Activated B cell treated with CpG ODN at 0.5 μM for 24 hours (primary cell): Measurements from ENCODE around the gene SEMA3A. TPM values are rescaled to one million over a fixed set of nuclear protein-coding genes. Genes with fewer than 3 reads are reported as not detected.

Source experiments
- ATAC-seq: fragments of 200-7000 bp; cut with Tn5 transposase; one replicate; pipeline ENCODE4 v1.10.0; 2021; ENCODE audit warnings: low read depth, mild to moderate bottlenecking, moderate library complexity
- CTCF ChIA-PET: fragments of 350-600 bp; sonication (Branson Sonifier 250); formaldehyde crosslinking; loops from one replicate; lab custom pipeline; 2021; ENCODE audit warnings: antibody characterized with exemption; lab: Charles Lee
- POLR2A ChIA-PET: fragments of 350-600 bp; sonication (Branson Sonifier 250); formaldehyde crosslinking; loops from one replicate; lab custom pipeline; 2021; ENCODE audit warnings: antibody characterized with exemption; lab: Charles Lee
- DNase-seq: peaks from one replicate; pipeline ENCODE4 v3.0.0; 2022
- H3K27ac Mint-ChIP-seq: one replicate; pipeline ENCODE4 v1.8.0; 2020; ENCODE audit warnings: mixed read lengths
- H3K27me3 Mint-ChIP-seq: one replicate; pipeline ENCODE4 v1.8.0; 2021; ENCODE audit warnings: mixed read lengths
- H3K36me3 Mint-ChIP-seq: one replicate; pipeline ENCODE4 v1.8.0; 2021; ENCODE audit warnings: low read depth, mixed read lengths
- H3K4me1 Mint-ChIP-seq: one replicate; pipeline ENCODE4 v1.8.0; 2021; ENCODE audit warnings: mixed read lengths
- H3K4me3 Mint-ChIP-seq: one replicate; pipeline ENCODE4 v1.8.0; 2020; ENCODE audit warnings: mild to moderate bottlenecking, mixed read lengths
- H3K9me3 Mint-ChIP-seq: one replicate; pipeline ENCODE4 v1.8.0; 2020; ENCODE audit warnings: mixed read lengths
- CTCF ChIP-seq: fragments of 200-600 bp; IDR thresholded peaks from one replicate; pipeline ENCODE4 v1.8.0; 2022; ENCODE audit warnings: antibody characterized with exemption, mild to moderate bottlenecking
- intact Hi-C: fragments of 100-400 bp; cut with micrococcal nuclease; formaldehyde crosslinking; loops from one replicate; pipeline ENCODE4 v1.15.1; 2024
- total RNA-seq: library from RNA; stranded (reverse); gene quantifications from 2 replicates; pipeline ENCODE4 v1.2.3, GENCODE V29; 2022

Gene SEMA3A
- total RNA-seq, 1 donor from 2014 or later = not detected

- ATAC-seq (no peak), DNase-seq (no peak)
- CTCF ChIA-PET = no interaction called here
- POLR2A ChIA-PET = no interaction called here
- Mint-ChIP-seq H3K9me3 (no peaks in the 10 kb centered on the region), H3K27me3 (no peaks in the 10 kb centered on the region), H3K27ac (no peak overlapping the region), H3K4me3 (no peak overlapping the region), H3K36me3 (no peaks in the 10 kb centered on the region), H3K4me1 (no peaks in the 10 kb centered on the region)
- TF ChIP-seq CTCF = no peak
- intact Hi-C loops = no loop called here
Measured at GRCh38 chr7:84047085-84047484, 147.5 kb downstream of the SEMA3A start.

GRCh38 chr7:84044834-84045233 is 149.8 kb downstream of the SEMA3A start:
- no peaks in the 10 kb centered on the region for H3K9me3 Mint-ChIP-seq
- no peaks in the 10 kb centered on the region for H3K36me3 Mint-ChIP-seq
- no peak for TF ChIP-seq CTCF
- intact Hi-C loops = no loop called here
- ChIA-PET POLR2A (no interaction called here), CTCF (no interaction called here)
- H3K27ac Mint-ChIP-seq = no peak overlapping the region
- H3K4me3 Mint-ChIP-seq = no peak overlapping the region
- ATAC-seq = no peak
- H3K27me3 Mint-ChIP-seq = no peaks in the 10 kb centered on the region
- no peak for DNase-seq
- no peaks in the 10 kb centered on the region for H3K4me1 Mint-ChIP-seq

- intact Hi-C loops = no loop called here
- no peak overlapping the region for H3K4me3 Mint-ChIP-seq
- no peak for ATAC-seq
- H3K9me3 Mint-ChIP-seq = no peaks in the 10 kb centered on the region
- no peaks in the 10 kb centered on the region for H3K36me3 Mint-ChIP-seq
- no peaks in the 10 kb centered on the region for H3K4me1 Mint-ChIP-seq
- H3K27me3 Mint-ChIP-seq = no peaks in the 10 kb centered on the region
- H3K27ac Mint-ChIP-seq = no peak overlapping the region
- no peak for DNase-seq
- CTCF ChIA-PET = no interaction called here
- POLR2A ChIA-PET = no interaction called here
- TF ChIP-seq CTCF = no peak
Measured at GRCh38 chr7:84043661-84044191, 150.9 kb downstream of the SEMA3A start.

GRCh38 chr7:84042110-84042539 is 152.5 kb downstream of the SEMA3A start:
- TF ChIP-seq CTCF = no peak
- Mint-ChIP-seq H3K9me3 (no peaks in the 10 kb centered on the region), H3K36me3 (no peaks in the 10 kb centered on the region), H3K4me3 (no peak overlapping the region), H3K27me3 (no peaks in the 10 kb centered on the region), H3K4me1 (no peaks in the 10 kb centered on the region), H3K27ac (no peak overlapping the region)
- DNase-seq = no peak
- intact Hi-C loops = no loop called here
- ATAC-seq = no peak
- ChIA-PET CTCF (no interaction called here), POLR2A (no interaction called here)

- no peaks in the 10 kb centered on the region for H3K36me3 Mint-ChIP-seq
- DNase-seq (no peak), ATAC-seq (no peak)
- ChIA-PET POLR2A (no interaction called here), CTCF (no interaction called here)
- no peak overlapping the region for H3K4me3 Mint-ChIP-seq
- TF ChIP-seq CTCF = no peak
- H3K27ac Mint-ChIP-seq = no peak overlapping the region
- no peaks in the 10 kb centered on the region for H3K27me3 Mint-ChIP-seq
- H3K9me3 Mint-ChIP-seq = no peaks in the 10 kb centered on the region
- H3K4me1 Mint-ChIP-seq = no peaks in the 10 kb centered on the region
- intact Hi-C loops = no loop called here
Measured at GRCh38 chr7:84041649-84042048, 152.9 kb downstream of the SEMA3A start.
